Heart left ventricle (tissue), 16 donors: Measurements from ENCODE around the gene SIN3A. TPM values are rescaled to one million over a fixed set of nuclear protein-coding genes. Genes with fewer than 3 reads are reported as not detected.

Experiments used
- ATAC-seq, 4 donors: fragments of 200-7000 bp; cut with Tn5 transposase; one replicate each; pipeline ENCODE4 v1.9.1; 2020 to 2022; ENCODE audit warnings: moderate library complexity in 4 of 4, mild to moderate bottlenecking in 3 of 4, moderate number of reproducible peaks in 1 of 4
- DNase-seq, 5 donors: peaks; one replicate each; pipeline ENCODE4 v3.0.0-alpha.2; 2020
- H3K27ac ChIP-seq, 12 donors: fragments of 200-600 bp; sonication (generic) in 4 of 12; one replicate each; pipeline versions ENCODE4 v1.5.0 to v1.8.0; 2016 to 2022; ENCODE audit warnings: mild to moderate bottlenecking in 2 of 12
- H3K27me3 ChIP-seq, 9 donors: fragments of 200-600 bp; sonication (generic) in 2 of 9; one replicate each; pipeline versions ENCODE4 v1.5.1 to v1.8.0; 2016 to 2022; ENCODE audit warnings: mild to moderate bottlenecking in 3 of 9
- H3K36me3 ChIP-seq, 9 donors: fragments of 200-600 bp; sonication (generic) in 2 of 9; one replicate each; pipeline versions ENCODE4 v1.5.0 to v1.8.0; 2018 to 2022; ENCODE audit warnings: mild to moderate bottlenecking in 2 of 9
- H3K4me1 ChIP-seq, 12 donors: fragments of 200-600 bp; sonication (generic) in 4 of 12; one replicate each; pipeline versions ENCODE4 v1.5.0 to v1.8.0; 2016 to 2022; ENCODE audit warnings: mild to moderate bottlenecking in 3 of 12
- H3K4me3 ChIP-seq, 12 donors: fragments of 200-600 bp; sonication (generic) in 4 of 12; one replicate each; pipeline versions ENCODE4 v1.5.0 to v1.8.0; 2017 to 2022; ENCODE audit warnings: mild to moderate bottlenecking in 9 of 12, moderate library complexity in 4 of 12
- H3K9me3 ChIP-seq, 12 donors: fragments of 200-600 bp; sonication (generic) in 4 of 12; one replicate each; pipeline versions ENCODE4 v1.5.0 to v1.8.0; 2016 to 2022; ENCODE audit warnings: mild to moderate bottlenecking in 1 of 12
- POLR2A ChIP-seq, 2 donors: fragments of 450-650 bp; IDR thresholded peaks; one replicate each; pipeline ENCODE4 v1.6.1; 2017; ENCODE audit warnings: antibody characterized with exemption in 2 of 2, mild to moderate bottlenecking in 2 of 2, moderate library complexity in 2 of 2
- WGBS, 4 donors: extraction: QIAGEN DNeasy Blood & Tissue Kit in 2 of 4; methylation state at CpG; one replicate each; pipeline versions ENCODE4 v1.1.5 to v1.1.7; 2013 to 2018; 5-methylcytosine and 5-hydroxymethylcytosine counted together
- intact Hi-C, 10 donors: fragments of 100-400 bp; cut with DNase I; formaldehyde crosslinking; loops; one replicate each; pipeline versions ENCODE4 v1.11.1 to v1.14.2; 2022
- polyA plus RNA-seq, 2 donors: library from polyadenylated mRNA; stranded (reverse); fragments of 200-250 nt; gene quantifications; one replicate each; pipeline ENCODE4 v1.2.3, GENCODE V29; 2013
- total RNA-seq, 9 donors: library from RNA; depleted of rRNA in 2 of 9; stranded (reverse); fragments of >200 nt in 2 of 9; fragmentation: NEBNext Ultra II Directional in 3 of 9; extraction: Animal tissue kit (Norgen Biotek cat#: 25700) in 3 of 9; gene quantifications; one replicate each; pipeline versions ENCODE4 v1.1.0 to v1.2.4, GENCODE V29; 2016 to 2023
- TF ChIP-seq, protein P1 (sequence below), 12 donors: fragments of 200-600 bp; sonication (generic) in 4 of 12; IDR thresholded peaks; one replicate each; pipeline versions ENCODE4 v1.5.0 to v1.8.0; 2018 to 2022; ENCODE audit warnings: antibody characterized with exemption in 12 of 12, mild to moderate bottlenecking in 5 of 12
- donor health status: ischemic (EF 13 %, LVEDD 7.1; RV severe dilation, severe dysfunction).
- donor health status: healthy with polysubstance abuse.
- donor health status: DM: no; HTN: yes; CAD: no.
- donor health status: DM: no; HTN: no; CAD: no.
- donor health status: ischemic (EF 25% LVEDD 6.9; RV normal size, moderate dysfunction).
- donor health status: ischemic (EF 25% LVEDD 5.7; RV mildly dilated, moderate dysfunction).
- donor health status: healthy.
- donor health status: DM: yes; HTN: yes; CAD: no.
- donor health status: ischemic (EF 35%, LVEDD 5.7; RV mildly dilated, moderate dysfunction).
- donor health status: nonischemic (EF 11% LVEDD 7.7; RV severe dilation, severe dysfunction).
- donor health status: DM: yes; HTN: yes; CAD: no.
- donor health status: PGD.
- donor health status: ischemic (EF 29% LVEDD 5.4; RV normal size, mild dysfunction).
- donor health status: nonischemic (EF 23%, LVEDD 6.1; RV moderate dilation, normal function).

The SIN3A gene
- total and polyA plus RNA-seq, 11 donors: 5.6 to 43.5 (median 31.3) TPM

DNA sequence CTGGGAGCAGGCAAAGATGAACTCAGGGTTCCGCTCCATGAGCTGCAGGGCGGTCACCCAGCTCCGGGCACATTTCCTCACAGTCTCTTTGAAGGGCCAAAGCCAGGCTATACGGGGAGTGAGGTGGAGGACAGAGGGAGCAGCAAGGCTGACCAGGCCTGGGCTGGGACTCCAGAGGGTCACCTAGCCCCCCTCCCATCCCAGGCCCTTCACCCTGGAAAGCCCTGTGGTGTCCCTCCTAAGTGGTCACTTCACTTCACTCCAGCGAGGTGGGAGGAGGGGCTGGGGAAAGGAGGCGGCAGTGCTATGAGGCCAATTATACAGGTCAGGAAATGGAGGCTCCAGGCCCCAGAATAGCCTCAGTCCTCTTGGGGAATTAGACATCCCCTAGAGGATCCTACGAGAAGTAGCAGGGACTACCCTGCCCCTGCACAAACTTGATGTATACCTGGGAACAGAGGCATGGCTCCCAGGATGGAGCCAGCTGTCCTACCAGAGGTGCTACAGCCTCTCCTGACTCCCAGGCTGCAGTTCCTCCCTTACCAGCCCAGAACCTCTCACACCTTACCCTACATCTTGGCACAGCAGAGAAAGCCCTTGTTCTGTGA is 88.7 kb downstream of the SIN3A start:
- no peak for DNase-seq
- 67 to 94% (median 83%) methylated on average over 3 to 7 of the region's 7 CpGs for WGBS, 4 donors
- H3K9me3 ChIP-seq: no peaks in the 10 kb centered on the region
- H3K27me3 ChIP-seq: no peaks in the 10 kb centered on the region
- H3K4me3 ChIP-seq: no peak overlapping the region
- peaks cover 0 to 8% (median 6%) of the 10 kb centered on the region in 12 donors for H3K4me1 ChIP-seq
- H3K27ac ChIP-seq: no peak overlapping the region
- intact Hi-C loops: loop anchor here in 6 of 10 donors (10.0 kb wide), 3 partner anchors 282 to 322 kb away; partner anchors contain the start of genes IMP3 (in 1 of the 6) and SNX33 (in 1 of the 6)
- peaks cover 0 to 96% (median 91%) of the 10 kb centered on the region in 9 donors for H3K36me3 ChIP-seq
- ATAC-seq: no peak
- TF ChIP-seq POLR2A (IDR thresholded peaks at IDR 0.05): no peak
- TF ChIP-seq, protein P1, sequence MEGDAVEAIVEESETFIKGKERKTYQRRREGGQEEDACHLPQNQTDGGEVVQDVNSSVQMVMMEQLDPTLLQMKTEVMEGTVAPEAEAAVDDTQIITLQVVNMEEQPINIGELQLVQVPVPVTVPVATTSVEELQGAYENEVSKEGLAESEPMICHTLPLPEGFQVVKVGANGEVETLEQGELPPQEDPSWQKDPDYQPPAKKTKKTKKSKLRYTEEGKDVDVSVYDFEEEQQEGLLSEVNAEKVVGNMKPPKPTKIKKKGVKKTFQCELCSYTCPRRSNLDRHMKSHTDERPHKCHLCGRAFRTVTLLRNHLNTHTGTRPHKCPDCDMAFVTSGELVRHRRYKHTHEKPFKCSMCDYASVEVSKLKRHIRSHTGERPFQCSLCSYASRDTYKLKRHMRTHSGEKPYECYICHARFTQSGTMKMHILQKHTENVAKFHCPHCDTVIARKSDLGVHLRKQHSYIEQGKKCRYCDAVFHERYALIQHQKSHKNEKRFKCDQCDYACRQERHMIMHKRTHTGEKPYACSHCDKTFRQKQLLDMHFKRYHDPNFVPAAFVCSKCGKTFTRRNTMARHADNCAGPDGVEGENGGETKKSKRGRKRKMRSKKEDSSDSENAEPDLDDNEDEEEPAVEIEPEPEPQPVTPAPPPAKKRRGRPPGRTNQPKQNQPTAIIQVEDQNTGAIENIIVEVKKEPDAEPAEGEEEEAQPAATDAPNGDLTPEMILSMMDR (IDR thresholded peaks at IDR 0.05): no peak

DNA sequence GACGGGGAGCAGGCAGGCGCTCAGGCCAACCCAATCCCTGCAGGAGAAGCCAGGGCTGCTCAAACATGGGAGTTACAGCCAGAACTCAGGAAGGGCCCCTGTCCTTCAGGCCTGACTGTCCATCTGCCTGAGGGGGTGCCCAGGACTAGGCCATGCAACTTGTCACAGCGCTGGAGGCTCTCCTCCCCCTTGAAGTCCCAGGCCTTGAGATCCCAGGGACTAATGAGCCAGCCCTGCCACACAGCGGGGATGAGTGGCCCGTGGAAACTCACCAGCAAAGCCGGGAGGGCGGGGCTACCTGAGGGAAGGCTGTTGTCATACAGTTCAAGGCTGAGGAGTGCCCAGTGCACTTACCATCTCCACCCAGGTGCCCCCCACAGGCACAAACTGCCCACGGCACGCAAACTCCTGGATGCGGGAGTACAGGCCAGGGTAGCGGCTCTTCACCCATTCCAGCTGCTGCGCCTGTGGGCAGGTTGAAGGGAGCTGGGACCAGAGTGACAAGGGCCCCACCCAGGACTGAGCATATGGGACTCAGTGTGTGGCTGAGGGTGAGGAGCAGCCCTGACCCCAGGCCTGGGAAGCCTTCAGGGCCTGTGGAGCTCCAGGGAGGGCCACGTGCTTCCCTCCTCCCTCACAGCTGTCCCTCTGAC is 89.4 kb downstream of the SIN3A start:
- Histone ChIP-seq H3K27ac (no peak overlapping the region), H3K4me1 (peaks cover 0 to 3% (median under 1%) of the 10 kb centered on the region in 12 donors), H3K4me3 (no peak overlapping the region), H3K9me3 (no peaks in the 10 kb centered on the region), H3K27me3 (no peaks in the 10 kb centered on the region), H3K36me3 (peaks cover 0 to 99% (median 94%) of the 10 kb centered on the region in 9 donors)
- TF ChIP-seq, protein P1 (IDR thresholded peaks at IDR 0.05): no peak
- no peak for TF ChIP-seq POLR2A (IDR thresholded peaks at IDR 0.05)
- ATAC-seq: no peak
- intact Hi-C loops: loop anchor here in 6 of 10 donors (10.0 kb wide), 3 partner anchors 283 to 323 kb away; partner anchors contain the start of genes IMP3 (in 1 of the 6) and SNX33 (in 1 of the 6)
- WGBS, 4 donors: 84 to 94% (median 92%) methylated on average over 5 to 13 of the region's 13 CpGs
- no peak for DNase-seq

DNA sequence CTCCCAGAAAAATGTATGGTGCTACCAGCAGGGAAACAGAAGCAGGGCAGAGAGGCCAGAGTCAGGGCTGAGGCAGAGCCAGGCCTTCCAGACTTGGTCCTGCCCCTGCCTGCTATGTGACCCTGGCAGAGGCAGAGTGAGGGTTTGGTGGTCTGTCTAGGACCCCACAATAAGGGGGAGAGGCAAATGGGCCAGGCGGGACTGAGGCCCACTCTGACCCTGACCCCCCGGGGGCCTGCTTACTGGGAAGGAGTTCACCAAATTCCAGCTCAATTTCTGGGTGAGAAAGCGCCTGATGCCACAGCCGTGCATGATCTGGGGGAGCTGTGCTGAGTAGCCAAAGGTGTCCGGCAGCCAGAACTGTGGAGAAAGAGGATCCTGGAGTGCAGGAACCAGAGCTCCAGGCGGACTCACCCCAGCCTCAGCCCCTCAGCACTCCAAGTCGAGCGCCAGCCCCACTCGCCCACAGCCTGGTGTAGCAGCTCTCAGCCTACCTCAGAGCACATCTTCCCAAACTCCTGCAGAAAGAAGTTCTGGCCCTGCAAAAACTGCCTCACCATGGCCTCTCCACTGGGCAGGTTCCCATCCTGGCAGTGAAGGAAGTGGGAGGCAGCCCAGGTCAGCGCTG is 90.0 kb downstream of the SIN3A start:
- Histone ChIP-seq H3K9me3 (no peaks in the 10 kb centered on the region), H3K27ac (no peak overlapping the region), H3K36me3 (peaks cover 0 to 100% (median 93%) of the 10 kb centered on the region in 9 donors), H3K4me3 (no peak overlapping the region), H3K27me3 (no peaks in the 10 kb centered on the region), H3K4me1 (no peaks in the 10 kb centered on the region)
- intact Hi-C loops: loop anchor here in 6 of 10 donors (10.0 kb wide), 3 partner anchors 283 to 323 kb away; partner anchors contain the start of genes IMP3 (in 1 of the 6) and SNX33 (in 1 of the 6)
- ATAC-seq (no peak), DNase-seq (no peak)
- TF ChIP-seq, protein P1 (IDR thresholded peaks at IDR 0.05): no peak
- no peak for TF ChIP-seq POLR2A (IDR thresholded peaks at IDR 0.05)
- WGBS, 4 donors: 85 to 97% (median 95%) methylated on average over 9 to 10 of the region's 10 CpGs

DNA sequence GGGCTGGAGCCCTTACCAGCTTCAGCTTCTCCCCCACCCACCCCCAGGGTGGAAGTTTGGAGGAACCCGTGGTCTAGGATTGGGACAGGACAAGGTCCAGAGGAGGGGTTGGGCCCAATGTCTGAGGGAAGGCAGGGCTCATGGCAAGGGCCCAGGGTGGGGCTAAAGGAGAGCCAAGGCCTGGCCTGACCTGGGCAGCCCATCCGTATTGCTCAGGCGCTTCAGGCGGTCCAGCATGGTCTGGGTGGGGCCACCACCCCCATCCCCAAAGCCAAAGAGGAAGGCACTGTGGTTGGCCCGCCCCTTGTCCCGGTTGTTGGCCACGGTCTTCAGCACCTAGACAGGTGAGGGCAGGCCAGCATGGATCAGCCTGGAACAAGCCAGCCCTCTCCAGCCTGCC is 90.6 kb downstream of the SIN3A start:
- no peak overlapping the region for H3K4me3 ChIP-seq
- no peaks in the 10 kb centered on the region for H3K27me3 ChIP-seq
- intact Hi-C loops: loop anchor here in 6 of 10 donors (10.0 kb wide), 3 partner anchors 284 to 324 kb away; partner anchors contain the start of genes IMP3 (in 1 of the 6) and SNX33 (in 1 of the 6)
- peaks cover 0 to 100% (median 93%) of the 10 kb centered on the region in 9 donors for H3K36me3 ChIP-seq
- no peak for DNase-seq
- TF ChIP-seq, protein P1 (IDR thresholded peaks at IDR 0.05): no peak
- TF ChIP-seq POLR2A (IDR thresholded peaks at IDR 0.05): no peak
- ATAC-seq: no peak
- H3K27ac ChIP-seq: no peak overlapping the region
- H3K4me1 ChIP-seq: no peaks in the 10 kb centered on the region
- 81 to 95% (median 92%) methylated on average over 4 to 7 of the region's 7 CpGs; no CpG with 5 or more reads in 1 of the 4 donors for WGBS, 4 donors
- no peaks in the 10 kb centered on the region for H3K9me3 ChIP-seq
